GM18526 (cell line): ENCODE data around the gene TASP1.

Experiments
- POLR2A ChIP-seq: IDR thresholded peaks from 3 replicates; pipeline ENCODE4 v1.6.1; 2011; ENCODE audit not compliant: insufficient read length; ENCODE audit errors: extremely low read depth

TASP1 gene

DNA sequence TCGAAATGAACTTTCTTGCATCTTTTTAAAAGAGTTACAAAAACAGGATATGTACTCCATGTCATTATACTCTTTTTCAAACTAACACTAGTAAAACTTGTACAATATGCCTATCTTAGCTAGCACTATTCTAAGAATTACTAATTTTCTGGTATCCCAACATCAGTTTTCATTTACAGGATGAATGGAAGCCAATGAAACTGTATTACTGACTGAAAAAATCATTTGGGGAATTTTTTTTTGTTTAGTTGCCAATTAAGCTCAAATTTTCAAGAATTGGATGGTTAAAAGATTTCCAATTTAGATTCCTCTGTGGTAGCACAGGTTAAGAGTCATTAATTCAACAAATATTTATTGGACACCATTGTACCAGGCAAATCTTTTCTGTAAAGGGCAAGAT is 30.7 kb downstream of the TASP1 start:
- TF ChIP-seq POLR2A, result no peak

DNA sequence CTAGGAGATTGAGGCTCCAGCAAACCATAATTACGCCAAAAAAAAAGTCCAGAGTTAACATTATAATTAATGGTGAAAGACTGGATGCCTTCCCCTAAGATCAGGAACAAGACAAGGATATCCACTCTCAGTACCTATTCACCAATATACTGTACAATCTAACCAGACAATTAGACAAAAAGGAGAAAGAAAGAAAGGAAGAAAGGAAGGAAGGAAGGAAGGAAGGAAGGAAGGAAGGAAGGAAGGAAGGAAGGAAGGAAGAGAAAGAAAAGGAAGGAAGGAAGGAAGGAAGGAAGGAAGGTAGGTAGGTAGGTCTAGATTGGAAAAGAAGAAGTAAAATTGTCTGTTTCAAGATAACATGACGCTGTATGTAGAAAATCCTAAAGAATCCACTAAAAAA is 50.7 kb downstream of the TASP1 start:
- TF ChIP-seq POLR2A, result no peak

DNA sequence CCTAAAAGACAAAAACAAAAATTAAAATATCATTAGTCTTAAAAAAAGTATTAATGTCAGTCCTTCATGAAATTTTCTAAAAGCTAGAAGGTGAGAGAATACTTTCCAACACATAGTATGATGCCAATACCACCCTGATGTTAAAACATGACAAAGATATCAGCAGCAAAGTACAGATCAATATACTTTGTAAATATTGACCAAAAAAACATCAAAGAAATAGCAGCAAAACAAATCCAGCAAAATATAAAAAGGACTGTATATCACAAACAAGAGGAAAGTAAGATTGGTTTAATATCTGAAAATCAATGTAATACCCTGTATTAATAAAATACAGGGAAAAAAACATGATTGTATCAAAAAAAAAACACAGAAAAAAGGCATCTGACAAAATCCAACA is 51.4 kb downstream of the TASP1 start:
- TF ChIP-seq POLR2A, result no peak

DNA sequence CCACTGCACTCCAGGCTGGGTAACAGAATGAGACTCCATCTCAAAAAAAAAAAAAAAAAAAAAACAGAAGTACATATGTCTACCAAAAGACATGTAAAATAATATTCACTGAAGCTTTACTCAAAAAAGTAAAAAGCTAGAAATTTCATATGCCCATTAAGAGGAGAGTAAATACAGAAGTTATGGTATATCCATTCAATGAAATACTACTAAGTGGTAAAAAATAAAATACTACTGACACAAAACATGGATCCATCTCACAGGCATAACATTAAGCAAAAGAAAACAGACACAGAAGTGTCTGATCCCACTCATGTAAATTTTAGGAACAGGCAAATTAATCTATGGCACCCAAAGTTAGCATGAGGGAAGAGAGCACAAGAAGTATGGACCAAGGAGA is 52.6 kb downstream of the TASP1 start:
- no peak for TF ChIP-seq POLR2A

DNA sequence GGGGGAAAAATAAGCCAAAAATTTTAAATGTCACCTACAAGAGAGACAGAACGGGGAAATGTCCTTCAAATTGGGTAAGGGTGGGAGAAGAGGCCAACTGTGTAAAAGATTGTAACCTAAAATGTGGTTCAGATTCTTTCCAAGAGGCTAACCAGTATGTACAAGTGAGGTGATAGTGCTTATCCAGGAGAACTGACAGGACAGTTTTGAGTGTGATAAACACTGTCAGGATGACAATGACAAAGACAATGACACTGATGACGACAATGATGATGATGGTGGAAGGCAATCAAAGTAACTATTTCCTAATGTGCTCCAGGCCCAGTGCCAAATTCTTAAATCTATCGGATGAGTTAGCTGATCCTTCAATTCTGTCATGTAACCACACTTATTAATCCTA is 57.3 kb downstream of the TASP1 start:
- no peak for TF ChIP-seq POLR2A

DNA sequence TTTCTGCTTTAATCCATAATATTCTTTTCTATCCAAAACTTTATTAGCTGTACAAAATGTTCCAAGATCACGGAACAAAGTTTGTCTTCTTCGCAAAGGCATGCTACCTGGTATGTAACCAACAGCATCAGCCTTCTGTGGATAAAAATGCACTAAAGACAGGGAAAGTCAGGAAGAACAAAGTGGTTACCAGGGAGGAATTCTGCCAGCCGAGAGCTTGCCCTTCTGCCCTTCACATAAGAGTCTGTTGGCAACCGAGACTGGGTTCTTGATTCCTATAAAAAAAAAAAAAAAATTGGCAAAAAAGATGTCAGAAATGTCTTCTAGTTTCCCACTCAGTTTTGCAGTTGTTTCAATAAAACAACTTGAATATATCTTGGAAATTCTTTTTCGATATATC is 58.0 kb downstream of the TASP1 start:
- no peak for TF ChIP-seq POLR2A

DNA sequence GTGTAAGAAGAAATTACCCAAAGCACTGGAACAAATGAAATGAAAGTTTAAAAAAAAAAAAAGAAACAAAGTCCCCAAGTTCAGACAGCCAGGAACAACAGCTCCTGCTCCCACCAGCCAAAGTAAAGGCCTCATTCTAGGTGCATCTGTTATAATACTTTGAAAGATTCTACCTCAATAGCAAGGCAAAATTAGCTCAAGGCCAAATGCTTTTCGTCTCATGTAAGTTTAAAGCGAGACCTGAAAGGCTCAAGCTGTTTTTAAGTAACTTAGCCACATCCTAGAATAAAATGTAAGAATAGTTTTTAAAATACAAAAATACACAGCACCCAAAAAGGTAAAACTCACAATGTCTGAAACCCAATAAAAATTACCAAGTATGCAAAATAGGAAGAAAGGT is 64.7 kb downstream of the TASP1 start:
- TF ChIP-seq POLR2A, result no peak

DNA sequence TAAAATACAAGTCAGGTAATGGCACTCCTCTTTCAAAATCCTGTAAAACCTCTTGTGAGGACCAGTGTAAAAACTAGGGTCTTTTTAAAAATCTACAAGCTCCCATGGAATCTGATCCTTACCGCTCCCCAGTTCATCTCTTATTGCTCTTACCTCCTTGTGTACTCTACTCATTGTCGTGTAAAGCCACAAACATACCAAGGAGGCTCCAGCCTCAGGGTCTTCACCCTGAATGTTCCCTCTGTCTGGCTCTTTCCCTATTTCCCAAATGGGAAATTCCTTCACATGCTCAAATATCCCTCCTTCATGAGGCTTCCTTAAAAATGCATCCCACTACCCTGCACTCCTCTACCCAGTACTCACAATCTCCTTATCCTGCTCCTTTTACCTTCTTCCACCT is 67.1 kb downstream of the TASP1 start:
- TF ChIP-seq POLR2A, result no peak

DNA sequence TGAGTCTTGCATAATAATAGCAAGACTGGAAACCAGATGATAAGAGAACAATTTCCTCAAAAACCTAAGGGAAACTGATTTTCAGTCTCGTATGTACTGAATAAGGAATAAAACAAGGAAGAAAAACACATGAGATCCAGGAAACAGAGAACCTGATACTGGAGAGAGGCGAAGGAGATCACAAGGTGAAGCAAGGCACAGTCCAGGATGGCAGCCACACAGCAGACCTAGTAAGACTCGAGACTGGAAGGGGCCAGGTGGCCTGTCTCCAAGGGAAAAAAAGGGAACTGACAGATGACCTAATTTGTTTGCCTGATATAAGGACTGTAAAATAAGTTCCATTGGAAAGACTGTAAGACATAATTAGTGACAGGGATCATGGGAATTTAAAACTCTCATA is 71.1 kb downstream of the TASP1 start:
- TF ChIP-seq POLR2A, result no peak

DNA sequence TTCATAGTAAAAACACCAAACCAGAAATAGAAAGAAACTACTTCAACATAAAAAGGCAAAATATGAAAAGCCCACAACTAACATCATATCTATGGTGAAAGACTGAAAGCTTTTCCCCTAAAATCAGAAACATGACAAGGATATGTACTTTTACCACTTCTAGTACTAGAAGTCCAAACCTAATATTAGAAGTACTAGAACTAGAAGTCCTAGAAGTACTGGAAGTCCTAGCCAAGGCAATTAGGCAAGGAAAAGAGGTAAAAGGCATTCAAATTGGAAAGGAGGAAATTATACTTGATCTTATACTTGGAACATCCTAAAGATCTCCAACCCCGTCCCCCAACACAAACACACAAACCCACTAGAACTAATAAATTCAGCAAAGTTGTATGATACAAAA is 74.9 kb downstream of the TASP1 start:
- no peak for TF ChIP-seq POLR2A

DNA sequence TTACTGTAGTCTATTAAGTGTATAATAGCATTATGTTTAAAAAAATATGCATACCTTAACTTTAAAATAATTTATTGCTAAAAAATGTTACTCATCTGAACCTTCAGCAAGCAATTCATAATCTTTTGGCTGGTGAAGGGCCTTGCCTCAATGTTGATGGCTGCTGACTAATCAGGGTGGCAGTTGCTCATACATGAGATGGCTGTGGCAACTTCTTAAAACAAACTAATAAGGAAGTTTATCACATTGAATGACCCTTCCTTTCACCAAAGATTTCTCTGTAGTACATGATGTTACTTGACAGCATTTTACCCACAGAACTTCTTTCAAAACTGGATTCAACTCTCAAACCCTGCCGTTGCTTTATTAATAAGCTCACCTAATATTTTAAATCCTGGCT is 84.0 kb downstream of the TASP1 start:
- no peak for TF ChIP-seq POLR2A

DNA sequence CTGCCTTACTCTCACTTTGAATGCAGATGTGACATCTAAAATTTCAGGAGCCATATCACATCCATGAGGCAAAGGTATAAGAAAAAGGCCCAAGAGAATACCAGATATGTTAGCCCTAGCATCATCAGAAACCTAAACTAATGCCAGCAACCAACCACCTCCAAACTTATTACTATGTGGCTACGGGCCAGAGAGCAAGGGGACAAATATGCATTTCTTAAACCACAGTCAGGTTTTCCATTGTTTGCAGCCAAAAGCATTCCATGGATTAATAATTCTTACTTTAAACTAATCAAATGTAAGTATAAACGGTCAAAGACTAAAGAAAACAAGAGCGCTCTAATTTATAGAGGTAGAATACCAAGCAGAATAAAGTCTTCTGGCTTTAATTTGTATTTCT is 84.7 kb downstream of the TASP1 start:
- TF ChIP-seq POLR2A, result no peak

DNA sequence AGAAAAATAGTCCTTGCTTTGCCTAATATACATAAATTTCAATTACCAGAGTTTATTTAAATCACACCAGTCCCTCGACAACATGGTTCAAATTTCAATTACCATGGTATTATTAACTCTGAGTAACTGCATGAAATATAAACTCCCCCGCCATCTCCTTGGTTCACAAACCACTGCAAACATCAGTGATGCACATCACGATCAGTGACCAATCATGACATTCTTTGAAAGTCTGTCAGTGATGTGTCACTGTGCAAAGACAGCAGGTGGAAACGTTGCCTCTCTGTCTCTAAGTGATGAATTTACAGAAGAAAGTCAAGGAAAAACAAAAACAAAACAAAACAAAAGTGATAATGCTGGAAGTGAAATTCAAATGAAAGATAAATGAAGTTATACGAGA is 86.7 kb downstream of the TASP1 start:
- no peak for TF ChIP-seq POLR2A

DNA sequence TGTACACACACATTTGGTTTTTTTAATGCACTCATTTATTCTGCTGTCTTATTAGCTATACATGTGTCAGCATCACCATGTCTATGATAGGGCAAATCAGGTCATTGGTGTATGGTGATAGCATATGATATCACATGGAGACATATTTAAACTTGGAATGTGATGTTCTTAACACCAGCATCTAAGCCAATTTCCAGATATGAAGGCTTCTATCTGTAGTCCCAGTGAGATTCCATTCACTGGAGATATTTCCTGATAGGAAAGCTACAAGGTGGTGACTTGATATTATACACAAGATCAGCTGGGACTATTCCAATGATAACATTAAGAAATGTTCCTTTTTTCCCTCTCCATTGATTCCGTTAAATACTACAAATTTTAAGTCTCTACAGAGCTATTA is 89.3 kb downstream of the TASP1 start:
- TF ChIP-seq POLR2A, result no peak

DNA sequence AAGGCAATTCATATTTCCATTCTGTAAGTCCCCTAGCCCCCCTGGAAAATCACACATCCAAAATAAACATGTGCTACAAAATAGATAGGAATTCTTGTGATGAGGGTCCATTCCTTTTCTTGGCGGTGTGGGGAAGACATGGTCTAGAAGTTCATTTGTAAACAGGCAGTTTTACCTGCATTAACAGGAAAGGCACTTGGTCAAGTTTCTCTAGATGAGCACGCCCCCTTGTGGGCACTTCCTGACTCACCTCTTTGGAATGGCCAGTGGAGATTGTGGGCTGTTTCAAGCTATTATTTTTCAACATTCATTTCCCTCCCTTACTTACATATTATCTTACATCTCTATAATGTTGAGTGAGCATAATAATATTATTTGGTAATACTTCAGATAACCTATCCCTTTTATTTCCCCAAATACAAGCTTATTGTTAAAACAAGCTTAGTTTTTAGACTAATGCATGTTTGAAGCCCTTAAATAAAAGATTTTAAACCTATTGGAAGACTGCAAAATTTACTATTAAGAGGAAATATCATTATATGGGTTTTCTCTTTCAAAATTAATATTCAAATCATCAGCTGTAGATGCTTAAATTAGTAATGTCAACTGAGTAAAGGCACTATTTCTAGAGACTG is 92.1 kb downstream of the TASP1 start:
- TF ChIP-seq POLR2A, result no peak

DNA sequence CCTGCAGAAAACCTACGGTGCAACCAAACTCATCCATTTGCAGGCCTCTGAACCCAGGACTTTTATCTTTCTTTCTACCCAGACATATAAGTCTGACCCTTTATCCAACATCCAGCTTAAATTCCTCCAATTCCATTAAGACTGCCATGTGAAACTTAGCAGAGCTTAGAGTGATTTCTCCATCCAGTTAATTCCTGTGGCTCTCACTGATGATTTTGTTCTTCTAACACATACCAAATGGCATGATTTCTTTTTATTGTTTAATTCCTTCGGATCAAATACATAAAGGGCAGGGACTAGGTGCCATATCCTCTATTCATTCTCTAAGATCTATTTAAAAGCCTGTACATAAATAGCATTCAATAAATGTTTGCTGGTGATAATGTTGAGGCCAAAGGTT is 92.9 kb downstream of the TASP1 start:
- TF ChIP-seq POLR2A, result no peak

DNA sequence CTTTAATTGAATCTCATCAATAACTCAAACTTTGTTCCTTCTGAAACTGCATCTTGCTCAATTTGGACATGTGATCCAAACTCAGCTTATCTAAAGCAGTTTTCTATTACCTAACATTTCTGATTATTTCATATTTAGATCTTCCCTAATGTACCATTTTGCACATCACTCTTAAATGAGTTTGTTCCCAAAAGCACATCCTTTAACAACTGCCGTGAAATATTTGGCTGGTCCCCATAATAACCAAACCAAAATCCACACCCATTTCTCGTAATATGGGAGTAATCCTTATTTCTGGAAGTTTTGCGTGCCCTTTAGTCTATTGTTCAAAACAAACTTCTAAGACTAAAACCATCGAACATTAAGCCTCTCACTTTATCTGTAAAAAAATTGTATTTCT is 94.9 kb downstream of the TASP1 start:
- no peak for TF ChIP-seq POLR2A

DNA sequence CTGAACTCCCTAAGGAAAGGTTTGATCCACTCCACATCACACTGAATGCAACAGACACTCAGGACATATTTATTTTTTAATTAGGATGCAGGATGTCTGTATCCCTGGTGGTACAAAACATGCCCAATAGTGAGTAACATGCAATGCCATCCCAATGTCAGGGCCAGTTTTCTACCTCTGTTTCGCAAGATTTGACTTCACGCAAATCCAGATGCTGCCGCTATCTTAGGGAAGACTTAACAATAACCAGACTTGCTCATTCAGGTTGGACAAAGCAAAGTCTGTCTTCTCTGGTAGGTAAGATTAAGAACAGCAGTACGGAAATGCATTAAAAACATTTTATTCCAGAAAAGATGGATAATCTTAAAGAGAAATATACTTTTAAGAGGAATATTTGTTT is 103.1 kb downstream of the TASP1 start:
- TF ChIP-seq POLR2A, result no peak

DNA sequence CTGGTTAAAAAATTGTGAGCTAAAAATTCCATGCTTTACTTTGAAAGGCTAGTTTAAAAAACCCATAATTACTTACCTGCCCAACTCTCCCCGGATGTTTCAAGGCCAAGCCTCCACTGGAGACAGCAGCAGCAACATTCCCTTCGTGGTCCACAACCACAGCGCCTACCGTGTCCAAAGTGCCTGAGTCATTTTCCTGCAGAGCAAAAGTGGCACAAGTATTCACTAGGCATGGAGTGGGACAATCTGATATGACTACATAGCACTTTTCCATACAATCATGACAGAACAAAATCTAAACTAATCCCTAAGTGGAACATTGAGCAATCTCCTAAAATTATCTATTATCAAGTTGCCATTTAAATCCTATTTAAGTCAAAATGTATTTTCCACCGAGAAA is 104.8 kb downstream of the TASP1 start:
- no peak for TF ChIP-seq POLR2A

DNA sequence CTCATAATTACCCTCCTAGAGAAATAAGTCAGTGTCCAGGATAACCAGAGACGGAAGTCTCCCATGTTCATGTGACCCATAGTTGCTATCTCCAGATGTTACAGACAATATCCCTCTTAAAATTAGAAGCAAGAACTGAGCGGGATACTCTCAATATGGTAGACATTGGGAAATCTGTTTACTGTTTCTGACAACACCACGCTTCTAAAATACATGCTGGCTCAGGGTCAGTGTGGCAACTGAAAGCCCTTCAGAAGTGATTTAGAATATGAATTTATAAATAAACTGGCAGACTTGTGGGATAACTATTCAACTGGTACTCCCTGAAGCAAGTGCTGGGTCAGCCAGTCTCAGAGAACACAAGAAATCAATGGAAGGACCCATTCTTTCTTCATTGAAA is 108.6 kb downstream of the TASP1 start:
- no peak for TF ChIP-seq POLR2A
